ENCODE results near the gene C6orf47. TPM values are rescaled to one million over a fixed set of nuclear protein-coding genes. Genes with fewer than 3 reads are reported as not detected.
A peak's percentile ranks its signal among the peaks of the same experiment; 100 is the strongest.

Gene C6orf47
- total and polyA plus RNA-seq, 2 of the 8 experiments (the other 6 are each of a cell fraction or from before 2014, with no cell fraction given): 4.7 to 14.6 TPM

DNA sequence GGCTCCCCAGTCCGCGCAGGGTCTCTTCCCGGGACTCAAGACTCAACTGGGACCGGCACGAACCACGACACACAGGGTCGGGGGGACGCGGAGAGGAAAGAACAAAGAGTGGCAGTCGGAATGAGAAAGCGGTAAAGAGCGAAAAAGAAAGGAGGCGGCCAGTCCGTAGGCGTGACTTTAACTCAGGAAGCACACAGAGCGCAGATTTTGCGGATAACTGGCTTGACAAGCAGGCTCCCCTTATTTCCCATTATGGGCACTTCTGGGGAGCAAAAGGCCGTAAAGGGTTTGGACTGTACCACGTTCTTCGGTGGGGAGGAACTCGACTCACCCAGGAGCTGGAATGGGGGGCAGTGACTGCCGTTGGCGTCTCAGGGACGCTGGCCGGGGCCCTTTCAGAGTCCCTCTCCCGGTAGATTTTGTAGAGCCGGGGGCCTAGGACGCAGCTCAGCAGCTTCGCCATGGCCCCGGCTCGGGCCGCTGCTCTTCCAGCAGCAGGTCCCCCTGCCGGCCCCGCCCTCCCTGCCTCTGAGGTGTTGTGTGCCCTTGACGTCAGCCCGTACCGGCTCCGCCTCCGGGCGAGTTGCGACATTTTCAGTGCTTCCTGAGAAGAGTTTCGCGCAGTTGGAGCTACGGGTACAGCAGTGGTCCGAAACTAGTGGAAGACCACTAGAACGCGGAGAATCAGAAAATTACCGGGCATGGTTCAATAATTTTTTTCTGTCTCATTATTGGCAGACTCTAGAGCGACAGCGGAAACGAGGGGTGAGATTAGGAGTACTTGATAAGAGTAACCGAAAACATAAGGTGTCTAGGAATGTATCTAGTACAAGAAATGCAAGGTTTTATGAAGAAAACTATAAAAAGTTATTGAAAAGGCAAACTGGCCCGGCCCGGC, 42.5 kb upstream of the C6orf47 start, which contains the start of gene ABHD16A (continued):
- TF ChIP-seq TEAD4 (IDR thresholded peaks at IDR 0.05; ENCODE audit: low read depth, low read length): no peak
- TF ChIP-seq SIX5 (IDR thresholded peaks at IDR 0.05; ENCODE audit: low read depth, low read length): peak; percentile 27; the same call in 1 of the 2 replicates
- TF ChIP-seq TCF12 (IDR thresholded peaks at IDR 0.05; ENCODE audit: low read depth, low read length): no peak
- peak; percentile 92 for TF ChIP-seq SAP30 (IDR thresholded peaks at IDR 0.05; ENCODE audit: insufficient read depth, insufficient replicate concordance, low read length)
- no peak for TF ChIP-seq POLR2AphosphoS5 (IDR thresholded peaks at IDR 0.05; ENCODE audit: low read depth, low read length)
